Activated CD4-positive, CD25-positive, alpha-beta regulatory T cell (primary cell): ENCODE data around the gene SLC33A1.
A peak's percentile ranks its signal among the peaks of the same experiment; 100 is the strongest.
"Not testable (repeated sequence)": the region's sequence is repeated elsewhere in the genome, so short reads cannot be mapped to it uniquely, and the experiment has no call there.

Source experiments
- DNase-seq, 4 experiments: peaks; one replicate each; lab custom pipeline; 2025; lab: John Stamatoyannopoulos, UW

Gene SLC33A1

DNA sequence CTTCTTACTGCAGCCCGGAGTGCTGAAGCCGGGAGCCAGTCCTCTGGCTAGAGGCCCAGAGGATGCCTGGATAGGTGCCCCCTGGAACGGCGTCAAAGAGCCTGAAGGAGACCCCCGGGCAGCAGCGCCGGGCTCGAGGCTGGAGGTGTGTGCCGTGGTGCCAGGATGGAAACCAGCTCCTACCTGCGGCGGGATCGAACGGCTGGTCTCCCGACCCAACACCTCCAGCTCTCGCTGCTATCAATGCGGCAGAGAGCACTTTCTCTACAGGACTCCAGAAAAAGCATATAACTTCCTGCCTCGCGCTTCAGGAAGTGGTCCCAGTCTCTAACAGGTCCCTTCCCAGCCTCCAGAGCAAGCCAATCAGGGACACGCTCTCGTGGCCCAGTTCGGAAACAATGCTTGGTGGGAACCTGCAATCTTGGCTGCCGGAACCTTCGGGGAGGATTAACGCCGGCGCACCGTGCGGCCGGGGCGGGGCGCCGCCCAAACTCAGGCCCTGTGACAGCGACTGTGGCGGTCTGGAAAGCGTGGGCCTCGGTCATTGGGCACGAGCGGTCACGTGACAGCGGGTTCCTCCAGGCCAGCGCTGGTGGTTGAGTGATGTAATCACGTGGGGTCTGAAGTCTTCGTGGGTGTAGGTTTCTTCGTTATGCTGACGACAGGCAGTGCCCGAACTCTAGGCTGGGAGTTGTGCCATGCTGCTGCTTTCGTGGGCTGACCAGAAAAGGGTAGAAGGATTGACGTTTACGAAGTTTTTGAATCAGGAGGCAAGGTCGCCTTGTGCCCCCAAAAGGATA, at the start of gene SLC33A1:
SLC33A1 (minus strand) TSS at position 287 of the 800 bp plus-strand sequence. CDS start 430 bp downstream, outside the sequence.
- peak; percentile 94 to 96 (median 95) for DNase-seq

- no peak for DNase-seq
These were observed 41.2 kb upstream of the SLC33A1 start for GRCh38 chr3:155895379-155895900.

GRCh38 chr3:155891321-155891720, 37.1 kb upstream of the SLC33A1 start:
- no peak for DNase-seq

- no peak for DNase-seq
These were observed 36.5 kb upstream of the SLC33A1 start for GRCh38 chr3:155890671-155891190.

DNA sequence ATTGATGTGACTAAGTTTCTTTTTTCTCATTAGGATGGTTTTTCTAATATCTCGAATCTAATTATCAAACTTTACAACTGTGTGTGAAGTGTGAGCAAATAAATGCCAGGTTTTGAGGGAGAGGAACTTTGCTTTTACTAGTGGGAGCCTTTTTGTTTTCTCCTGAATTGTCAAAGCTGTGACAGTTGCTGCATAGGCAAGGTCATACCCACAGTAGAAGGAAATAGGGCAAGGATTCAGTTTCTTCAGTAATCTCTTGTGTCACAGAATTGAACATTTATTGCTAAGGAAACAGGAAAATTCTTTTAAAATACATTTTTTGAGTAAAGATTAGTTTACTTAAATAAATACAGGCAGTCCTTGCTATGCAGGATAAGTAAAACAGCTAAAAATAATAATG, 35.7 kb upstream of the SLC33A1 start:
- DNase-seq: no peak

DNA sequence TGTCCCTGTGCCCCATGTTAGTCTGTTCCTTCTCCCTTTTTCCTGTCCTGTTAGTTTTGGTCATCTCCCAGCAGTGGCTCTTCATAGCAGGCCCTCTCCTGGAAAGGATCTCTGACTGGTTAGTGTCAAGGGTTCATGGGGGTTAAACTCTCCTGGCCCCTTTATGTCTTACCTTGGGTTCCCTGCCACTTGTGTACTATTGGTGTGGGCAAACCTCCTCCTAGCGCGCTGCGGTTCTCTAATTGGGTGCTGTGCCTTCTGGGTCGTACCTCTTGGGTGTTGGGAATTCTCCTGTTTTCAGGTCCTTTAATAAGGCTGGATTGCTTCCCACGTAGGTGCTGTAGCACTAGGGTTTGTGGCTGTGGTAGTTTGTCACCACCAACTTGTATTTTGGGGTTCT, 35.0 kb upstream of the SLC33A1 start:
- no peak for DNase-seq

DNA sequence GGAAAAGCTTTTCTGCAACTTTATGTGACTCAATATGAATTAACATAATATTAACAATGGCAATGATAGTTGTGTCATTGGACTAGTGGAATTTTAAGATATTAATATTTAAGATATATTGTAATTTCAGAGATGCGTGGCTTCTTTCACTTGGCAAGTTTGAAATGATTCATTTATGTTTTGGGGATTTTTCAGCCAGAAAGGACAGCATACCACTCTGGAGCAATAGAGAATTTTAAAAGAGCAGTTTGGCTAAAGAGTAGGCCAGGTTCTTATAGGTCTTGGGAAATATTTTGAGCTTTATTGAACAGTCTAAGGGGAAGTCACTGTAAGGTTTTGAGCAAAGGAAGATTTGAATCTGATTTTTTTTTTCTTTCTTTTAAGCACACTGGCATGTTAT, 32.7 kb upstream of the SLC33A1 start:
- DNase-seq: no peak

- not testable (repeated sequence) for DNase-seq
These were observed 32.1 kb upstream of the SLC33A1 start for GRCh38 chr3:155886348-155886747.

DNA sequence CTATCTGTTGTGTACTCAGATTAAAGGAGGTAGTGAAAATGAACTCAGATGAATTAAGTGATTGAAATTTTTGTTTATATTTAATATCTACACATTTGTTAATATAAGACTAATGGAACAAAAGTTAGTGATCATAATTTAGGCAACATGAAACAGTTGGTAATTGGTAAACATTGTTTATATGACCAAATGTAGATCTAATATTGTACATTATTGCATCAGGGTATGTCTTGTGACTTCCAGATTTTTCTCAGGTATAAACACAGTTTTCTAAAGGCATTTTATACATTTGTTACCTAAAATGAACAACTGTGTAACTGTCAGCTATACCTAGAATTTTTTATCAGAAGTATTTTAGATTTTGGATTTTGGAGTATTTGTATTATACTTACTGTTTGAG, 31.1 kb upstream of the SLC33A1 start:
- DNase-seq: no peak

DNA sequence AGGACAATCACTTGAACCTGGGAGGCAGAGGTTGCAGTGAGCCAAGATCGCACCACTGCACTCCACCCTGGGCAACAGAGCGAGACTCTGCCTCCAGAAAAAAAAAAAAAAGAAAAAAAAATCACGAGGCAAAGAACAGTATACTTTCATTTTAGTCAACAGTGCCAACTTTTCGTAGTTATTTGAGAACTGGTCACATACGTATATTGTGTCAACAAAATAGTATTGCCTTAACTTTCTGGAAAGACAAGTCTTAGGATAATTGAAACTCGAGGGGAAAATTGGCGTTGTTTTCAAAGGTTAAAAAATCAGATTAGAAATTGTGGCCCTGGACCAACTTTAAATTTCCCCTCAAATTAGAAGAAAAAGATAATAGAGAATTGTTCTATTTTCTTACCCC, 30.1 kb upstream of the SLC33A1 start:
- no peak for DNase-seq

GRCh38 chr3:155880286-155880685, 26.1 kb upstream of the SLC33A1 start:
- DNase-seq: no peak

DNA sequence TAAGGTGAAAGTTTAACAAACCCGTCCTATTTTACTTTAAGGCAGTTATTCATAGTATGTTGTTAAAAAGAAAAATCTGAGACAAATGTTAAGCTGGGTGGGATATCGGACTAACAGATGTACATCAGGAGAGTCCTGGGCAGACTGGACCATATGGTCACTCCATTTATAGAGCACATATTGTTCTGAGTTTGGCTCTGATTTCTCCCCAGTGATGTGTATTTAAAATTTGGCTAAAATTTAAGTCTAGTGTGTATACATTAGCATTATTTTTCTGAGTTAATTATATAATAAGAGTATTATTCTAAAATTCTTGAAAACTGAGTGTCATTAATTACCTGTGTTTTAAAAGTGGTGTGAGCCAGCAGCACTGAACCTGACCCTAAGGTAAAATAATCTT, 22.3 kb upstream of the SLC33A1 start:
- DNase-seq: no peak

DNA sequence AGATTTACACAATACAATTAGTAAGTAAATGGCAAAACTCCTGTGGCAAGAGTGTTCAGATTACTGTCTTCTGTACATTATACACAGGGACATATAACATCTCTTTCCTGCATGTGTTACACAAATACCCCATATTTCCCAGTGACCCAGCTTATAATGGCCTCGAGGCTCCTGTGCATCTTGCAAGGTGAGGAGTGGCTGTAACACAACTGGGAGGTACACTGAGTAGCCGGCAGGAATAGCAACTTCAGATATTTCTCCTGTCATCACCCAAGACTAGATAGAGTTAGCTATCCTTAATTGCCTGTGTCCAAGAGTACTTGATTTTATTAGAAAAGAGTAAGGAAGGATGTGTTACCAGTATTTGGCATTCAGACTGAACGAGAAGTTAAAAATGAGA, 21.8 kb upstream of the SLC33A1 start:
- DNase-seq: no peak

- DNase-seq: no peak
These were observed 18.8 kb upstream of the SLC33A1 start for GRCh38 chr3:155872904-155873646.

DNA sequence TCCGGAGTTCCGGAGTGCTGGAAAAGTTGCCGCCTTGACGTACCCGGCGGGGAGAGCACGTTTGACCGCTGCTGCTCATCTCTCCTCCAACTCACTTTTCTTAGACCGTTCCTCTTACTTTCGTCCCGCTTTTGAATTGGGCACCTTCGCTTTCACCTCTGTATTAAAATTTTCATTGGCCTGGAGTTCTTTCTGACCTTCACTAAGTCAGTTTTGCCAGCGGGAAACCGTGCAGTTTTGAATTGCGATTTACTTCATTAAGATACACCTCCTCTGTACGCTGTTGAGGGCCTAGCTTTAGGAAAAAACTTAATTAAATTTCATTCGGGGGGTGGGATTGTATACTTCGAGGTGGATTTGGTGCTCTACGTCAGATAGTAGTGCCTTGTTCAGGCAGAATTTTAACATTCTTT, 17.5 kb upstream of the SLC33A1 start:
- no peak for DNase-seq

DNA sequence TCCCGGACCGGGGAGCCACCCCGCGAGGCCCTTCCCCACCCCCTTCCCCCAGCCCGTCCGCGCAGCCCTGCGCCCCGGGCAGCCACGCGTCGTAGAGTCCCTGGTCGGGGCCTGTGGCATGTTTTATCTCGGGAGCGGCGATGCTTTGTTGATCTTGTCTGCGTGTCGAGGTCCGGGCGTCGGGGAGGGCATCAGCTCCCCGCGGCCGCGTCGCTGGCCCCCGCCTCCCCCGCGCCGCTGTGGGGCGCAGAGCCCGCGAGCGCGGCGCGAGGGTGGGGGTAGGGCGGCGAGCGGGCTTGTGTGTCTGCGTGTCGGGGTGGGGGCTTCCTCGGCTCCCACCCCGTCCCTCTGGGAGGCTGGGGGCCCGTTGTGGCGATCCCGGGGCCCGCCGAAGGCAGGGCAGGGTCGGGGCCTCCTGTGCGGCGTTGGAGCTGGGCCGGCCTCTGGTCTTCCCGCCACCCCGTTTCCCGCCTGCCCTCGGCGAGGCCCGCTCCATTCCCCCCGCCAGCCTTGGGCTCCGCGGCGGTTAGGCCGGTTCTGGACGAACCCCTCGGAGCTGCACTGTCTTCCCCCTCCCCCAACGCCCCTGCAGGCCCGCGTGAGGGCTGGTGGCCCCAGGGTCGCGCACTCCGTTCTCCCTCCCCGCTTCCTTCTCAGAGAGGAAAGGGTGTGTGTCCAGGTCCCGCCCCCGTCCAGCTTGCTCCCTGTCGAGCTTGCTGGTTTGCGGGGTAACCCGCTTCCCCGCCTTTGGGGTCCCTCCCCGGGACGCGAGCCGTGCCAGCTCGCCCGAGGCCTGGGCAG, 16.9 kb upstream of the SLC33A1 start:
- DNase-seq: peak in 3 of 4 experiments; percentile 6 to 25 (median 12)

GRCh38 chr3:155870133-155870944, 16.1 kb upstream of the SLC33A1 start, which contains the start of gene GMPS:
Gene GMPS (plus strand): TSS chr3:155870650. CDS start chr3:155870871, 221 bp downstream.
- peak; percentile 90 to 96 (median 92) for DNase-seq

DNA sequence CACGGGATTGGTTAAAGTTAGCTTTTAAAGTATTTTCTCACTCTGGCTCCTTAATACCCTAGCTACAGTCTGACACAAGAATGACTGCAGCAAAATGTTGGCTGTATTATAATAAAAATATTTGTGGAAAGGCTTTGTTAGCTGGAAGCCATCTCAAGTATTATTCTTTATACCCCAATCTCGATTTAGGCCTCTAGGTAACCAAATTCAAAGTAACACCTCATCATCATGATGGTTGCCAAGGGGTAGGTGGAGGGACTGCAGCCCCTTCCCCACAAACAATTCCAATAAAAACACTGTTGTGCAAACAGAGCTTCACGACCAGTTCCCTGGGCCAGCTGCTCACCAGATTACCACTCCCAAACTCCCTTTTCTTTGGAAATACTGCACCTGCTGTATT, 15.5 kb upstream of the SLC33A1 start:
- DNase-seq: no peak

DNA sequence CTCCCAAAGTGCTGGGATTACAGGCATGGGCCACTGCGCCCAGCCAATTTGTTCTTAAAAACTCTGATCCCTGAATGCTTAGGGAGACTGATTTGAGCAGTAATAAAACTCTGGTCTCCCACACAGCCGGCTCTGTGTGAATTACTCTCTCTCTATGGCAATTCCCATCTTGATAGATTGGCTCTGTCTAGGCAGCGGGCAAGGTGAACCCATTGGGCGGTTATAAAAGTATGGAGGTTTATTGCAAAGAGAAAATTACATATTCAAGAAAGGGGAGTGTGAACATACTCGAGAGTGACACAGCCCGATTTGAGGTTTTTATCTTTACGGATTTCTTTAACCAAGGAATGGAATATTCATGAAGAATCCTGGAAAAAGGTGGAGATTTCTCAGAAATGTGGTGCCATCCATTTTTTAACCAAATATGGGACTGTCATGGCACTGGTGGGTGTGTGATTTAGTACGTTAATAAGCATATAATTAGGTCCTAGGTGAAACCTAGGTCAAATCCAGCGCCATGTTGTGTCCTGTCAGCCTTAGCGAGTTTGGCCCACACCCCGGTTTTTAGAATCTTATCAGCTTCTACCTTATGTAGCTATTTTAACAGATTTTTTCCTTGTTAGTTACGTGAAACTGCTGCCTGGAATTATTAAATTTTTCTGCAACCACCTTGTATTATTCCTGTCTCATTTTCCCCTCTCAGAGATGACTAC, 9.0 kb upstream of the SLC33A1 start:
- no peak for DNase-seq

DNA sequence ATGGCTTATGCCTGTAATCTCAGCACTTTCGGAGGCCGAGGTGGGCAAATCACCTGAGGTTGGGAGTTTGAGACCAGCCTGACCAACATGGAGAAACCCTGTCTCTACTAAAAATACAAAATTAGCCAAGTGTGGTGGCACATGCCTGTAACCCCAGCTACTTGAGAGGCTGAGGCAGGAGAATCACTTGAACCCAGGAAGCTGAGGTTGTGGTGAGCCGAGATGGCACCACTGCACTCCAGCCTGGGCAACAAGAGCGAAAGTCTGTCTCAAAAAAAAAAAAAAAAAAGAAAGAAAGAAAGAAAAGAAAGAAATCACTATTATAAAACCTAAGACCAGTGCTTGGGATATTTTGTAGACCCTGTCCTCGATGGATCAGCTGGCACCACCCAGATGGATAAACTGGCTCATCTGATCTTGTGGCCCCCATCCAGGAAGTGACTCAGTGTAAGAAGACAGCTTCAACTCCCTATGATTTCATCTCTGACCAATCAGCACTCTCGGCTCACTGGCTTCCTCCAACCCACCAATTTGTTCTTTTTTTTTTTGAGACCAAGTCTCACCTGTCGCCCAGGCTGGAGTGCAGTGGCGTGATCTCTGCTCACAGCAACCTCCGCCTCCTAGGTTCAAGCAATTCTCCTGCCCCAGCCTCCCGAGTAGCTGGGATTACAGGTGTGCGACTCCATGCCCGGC, 8.2 kb upstream of the SLC33A1 start:
- DNase-seq: peak in 3 of 4 experiments; percentile 15 to 23 (median 19)
